Measurements from ENCODE around the gene MYO15B. TPM values are rescaled to one million over a fixed set of nuclear protein-coding genes. Genes with fewer than 3 reads are reported as not detected.
A peak's percentile ranks its signal among the peaks of the same experiment; 100 is the strongest.

MYO15B gene
- total and polyA plus RNA-seq, 2 of the 13 experiments (the other 11 are each of a cell fraction or from before 2014, with no cell fraction given), result 2.8 to 8.1 TPM

GRCh38 chr17:75610103-75610984, 22.7 kb downstream of the MYO15B start (continued):
- TF ChIP-seq GPN1 (CRISPR knock-in tag; IDR thresholded peaks at IDR 0.05; ENCODE audit: borderline replicate concordance) (no peak), GABPA (IDR thresholded peaks at IDR 0.05; ENCODE audit: low read depth, low read length) (no peak), GABPA (CRISPR knock-in tag; IDR thresholded peaks at IDR 0.05; ENCODE audit: low read depth) (no peak), HMGA1 (CRISPR knock-in tag; conservative IDR thresholded peaks at IDR 0.05) (no peak), ZFX (CRISPR knock-in tag; IDR thresholded peaks at IDR 0.05; ENCODE audit: low read depth) (peak; percentile 46; the same call in 1 of the 2 replicates), HNRNPK (IDR thresholded peaks at IDR 0.05; ENCODE audit: low read depth, low read length, poor library complexity, severe bottlenecking) (no peak), SPEN (CRISPR knock-in tag; IDR thresholded peaks at IDR 0.05; ENCODE audit: low read depth) (no peak), MIXL1 (CRISPR knock-in tag; IDR thresholded peaks at IDR 0.05) (no peak), GZF1 (CRISPR knock-in tag; IDR thresholded peaks at IDR 0.05) (no peak), ZNF841 (CRISPR knock-in tag; IDR thresholded peaks at IDR 0.05; ENCODE audit: borderline replicate concordance) (no peak), ZNF605 (CRISPR knock-in tag; IDR thresholded peaks at IDR 0.05) (0 out of 2 replicates have a peak, but pooled peaks have one; percentile 36), TFDP2 (CRISPR knock-in tag; IDR thresholded peaks at IDR 0.05) (no peak), ZC3H13 (CRISPR knock-in tag; IDR thresholded peaks at IDR 0.05) (no peak), ZNF740 (CRISPR knock-in tag; IDR thresholded peaks at IDR 0.05) (no peak), MAX (IDR thresholded peaks at IDR 0.05) (peak; percentile 39; the same call in 1 of the 2 replicates), REST (IDR thresholded peaks at IDR 0.05; ENCODE audit: borderline replicate concordance in 1 of 2, low read depth in 1 of 2, low read length in 2 of 2) (no peak), ZBTB39 (CRISPR knock-in tag; IDR thresholded peaks at IDR 0.05) (no peak), ZNF619 (CRISPR knock-in tag; IDR thresholded peaks at IDR 0.05) (no peak), CSRNP2 (CRISPR knock-in tag; conservative IDR thresholded peaks at IDR 0.05; ENCODE audit: low read depth) (no peak), HNRNPLL (IDR thresholded peaks at IDR 0.05; ENCODE audit: low read depth, low read length, poor library complexity, severe bottlenecking) (peak; percentile 56)

All from HepG2 (cell line).